ENCODE data around the gene RAP2B. TPM values are rescaled to one million over a fixed set of nuclear protein-coding genes. Genes with fewer than 3 reads are reported as not detected.

The RAP2B gene
- total RNA-seq, 1 donor from 2014 or later = 24.5 TPM

GRCh38 chr3:153163756-153164550, 1.9 kb downstream of the RAP2B start:
- TF ChIP-seq CTCF (IDR thresholded peaks at IDR 0.05; ENCODE audit: partially characterized antibody, unreplicated experiment) = no peak
- no peak for DNase-seq
- Mint-ChIP-seq H3K4me1 (ENCODE audit: low read depth, unreplicated experiment) (peaks cover 22% of the 10 kb centered on the region), H3K4me3 (ENCODE audit: unreplicated experiment) (peak overlapping the region; percentile 99), H3K36me3 (ENCODE audit: unreplicated experiment) (no peaks in the 10 kb centered on the region), H3K27ac (ENCODE audit: unreplicated experiment) (peak overlapping the region; percentile 93), H3K9me3 (ENCODE audit: unreplicated experiment) (peaks cover 20% of the 10 kb centered on the region), H3K27me3 (ENCODE audit: unreplicated experiment) (peaks cover 9% of the 10 kb centered on the region)

GRCh38 chr3:153165261-153165681, 3.2 kb downstream of the RAP2B start:
- DNase-seq = no peak

GRCh38 chr3:153166206-153166605, 4.2 kb downstream of the RAP2B start:
- H3K4me3 Mint-ChIP-seq (ENCODE audit: unreplicated experiment) = peak overlapping the region; percentile 99
- H3K36me3 Mint-ChIP-seq (ENCODE audit: unreplicated experiment) = no peaks in the 10 kb centered on the region
- DNase-seq = no peak
- peaks cover 15% of the 10 kb centered on the region for H3K4me1 Mint-ChIP-seq (ENCODE audit: low read depth, unreplicated experiment)
- peaks cover 16% of the 10 kb centered on the region for H3K9me3 Mint-ChIP-seq (ENCODE audit: unreplicated experiment)
- H3K27me3 Mint-ChIP-seq (ENCODE audit: unreplicated experiment) = peaks cover 8% of the 10 kb centered on the region
- no peak for TF ChIP-seq CTCF (IDR thresholded peaks at IDR 0.05; ENCODE audit: partially characterized antibody, unreplicated experiment)
- H3K27ac Mint-ChIP-seq (ENCODE audit: unreplicated experiment) = no peak overlapping the region

More at GRCh38 chr3:153165261-153165681, 3.2 kb downstream of the RAP2B start:
- H3K27ac Mint-ChIP-seq (ENCODE audit: unreplicated experiment) = no peak overlapping the region
- H3K27me3 Mint-ChIP-seq (ENCODE audit: unreplicated experiment) = peaks cover 8% of the 10 kb centered on the region
- peaks cover 20% of the 10 kb centered on the region for H3K9me3 Mint-ChIP-seq (ENCODE audit: unreplicated experiment)
- peaks cover 15% of the 10 kb centered on the region for H3K4me1 Mint-ChIP-seq (ENCODE audit: low read depth, unreplicated experiment)
- no peaks in the 10 kb centered on the region for H3K36me3 Mint-ChIP-seq (ENCODE audit: unreplicated experiment)
- H3K4me3 Mint-ChIP-seq (ENCODE audit: unreplicated experiment) = peak overlapping the region; percentile 99
- TF ChIP-seq CTCF (IDR thresholded peaks at IDR 0.05; ENCODE audit: partially characterized antibody, unreplicated experiment) = peak; percentile 17

GRCh38 chr3:153166796-153167195, 4.8 kb downstream of the RAP2B start:
- Mint-ChIP-seq H3K4me1 (ENCODE audit: low read depth, unreplicated experiment) (peaks cover 15% of the 10 kb centered on the region), H3K4me3 (ENCODE audit: unreplicated experiment) (peak overlapping the region; percentile 99), H3K27ac (ENCODE audit: unreplicated experiment) (no peak overlapping the region), H3K9me3 (ENCODE audit: unreplicated experiment) (peaks cover 13% of the 10 kb centered on the region), H3K27me3 (ENCODE audit: unreplicated experiment) (peaks cover 5% of the 10 kb centered on the region), H3K36me3 (ENCODE audit: unreplicated experiment) (no peaks in the 10 kb centered on the region)
- TF ChIP-seq CTCF (IDR thresholded peaks at IDR 0.05; ENCODE audit: partially characterized antibody, unreplicated experiment) = no peak
- DNase-seq = no peak

GRCh38 chr3:153169793-153170383, 7.9 kb downstream of the RAP2B start:
- no peak for DNase-seq
- Mint-ChIP-seq H3K4me1 (ENCODE audit: low read depth, unreplicated experiment) (peaks cover 10% of the 10 kb centered on the region), H3K36me3 (ENCODE audit: unreplicated experiment) (no peaks in the 10 kb centered on the region), H3K4me3 (ENCODE audit: unreplicated experiment) (no peak overlapping the region), H3K27ac (ENCODE audit: unreplicated experiment) (no peak overlapping the region), H3K27me3 (ENCODE audit: unreplicated experiment) (no peaks in the 10 kb centered on the region), H3K9me3 (ENCODE audit: unreplicated experiment) (no peaks in the 10 kb centered on the region)
- TF ChIP-seq CTCF (IDR thresholded peaks at IDR 0.05; ENCODE audit: partially characterized antibody, unreplicated experiment) = no peak
